NCI-H446 treated with DMSO at 0.1 percent for 48 hours (cell line): ENCODE measurements around the gene UNC119B.
"Not testable (repeated sequence)": the region's sequence is repeated elsewhere in the genome, so short reads cannot be mapped to it uniquely, and the experiment has no call there.

Source experiments
- DNase-seq: peaks from one replicate; lab custom pipeline; 2025; lab: John Stamatoyannopoulos, UW

The UNC119B gene

DNA sequence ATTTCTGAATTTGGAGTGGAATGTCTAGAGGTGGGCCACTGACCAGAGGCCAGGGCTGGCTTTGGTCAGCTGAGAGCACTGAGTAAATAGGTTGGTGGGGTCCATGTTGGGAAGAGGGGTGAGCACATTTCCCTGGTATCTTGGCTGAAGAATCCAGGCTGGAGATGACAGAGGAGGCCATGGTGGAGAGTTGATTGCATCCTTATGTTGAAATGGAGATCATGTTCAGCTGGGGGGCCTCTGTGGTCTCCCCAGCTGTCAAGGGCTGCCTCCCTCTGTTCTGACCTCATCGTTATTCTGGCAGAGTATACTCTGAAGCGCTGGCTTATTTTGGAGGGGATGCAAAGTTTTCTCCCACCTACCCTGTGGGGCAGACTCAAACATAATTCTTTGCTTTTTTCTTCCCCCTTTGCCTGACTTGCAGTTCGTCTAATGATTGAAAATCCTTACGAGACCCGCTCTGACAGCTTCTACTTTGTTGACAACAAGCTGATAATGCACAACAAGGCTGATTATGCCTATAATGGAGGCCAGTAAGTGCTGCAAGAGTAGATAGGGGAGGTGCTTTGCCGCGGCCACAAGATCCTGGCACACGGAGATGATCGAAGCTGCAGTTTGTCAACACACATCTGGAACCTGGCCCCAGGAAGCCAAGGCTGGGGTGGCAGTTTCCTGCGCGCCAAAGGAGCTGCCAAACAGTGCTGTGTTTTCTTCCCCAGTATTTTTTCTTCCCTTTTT, 9.4 kb downstream of the UNC119B start:
- DNase-seq: no peak

GRCh38 chr12:120720234-120720986, 10.2 kb downstream of the UNC119B start:
- DNase-seq: no peak

GRCh38 chr12:120720987-120721801, 10.9 kb downstream of the UNC119B start:
- no peak for DNase-seq

- no peak for DNase-seq
Measured at GRCh38 chr12:120721866-120722265, 11.6 kb downstream of the UNC119B start.

DNA sequence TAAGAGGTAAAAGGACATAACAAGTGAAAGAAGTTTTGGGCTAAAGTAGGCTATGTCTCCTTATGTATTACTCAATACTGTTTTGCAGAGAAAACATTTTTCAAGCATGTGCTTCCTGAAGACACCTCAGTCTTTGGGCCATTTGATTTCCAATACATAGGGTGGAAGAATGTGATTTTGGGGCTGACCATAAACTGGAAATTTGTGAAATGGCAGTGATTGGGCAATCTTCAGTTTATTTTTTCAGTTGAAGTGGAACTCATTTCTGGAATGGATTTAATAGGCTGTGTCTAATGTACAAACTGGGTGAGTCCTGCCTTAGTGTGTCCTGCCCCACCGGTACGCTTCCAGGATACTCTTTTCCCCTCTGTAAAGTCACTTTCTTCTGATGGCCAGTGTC, 12.5 kb downstream of the UNC119B start:
- no peak for DNase-seq

DNA sequence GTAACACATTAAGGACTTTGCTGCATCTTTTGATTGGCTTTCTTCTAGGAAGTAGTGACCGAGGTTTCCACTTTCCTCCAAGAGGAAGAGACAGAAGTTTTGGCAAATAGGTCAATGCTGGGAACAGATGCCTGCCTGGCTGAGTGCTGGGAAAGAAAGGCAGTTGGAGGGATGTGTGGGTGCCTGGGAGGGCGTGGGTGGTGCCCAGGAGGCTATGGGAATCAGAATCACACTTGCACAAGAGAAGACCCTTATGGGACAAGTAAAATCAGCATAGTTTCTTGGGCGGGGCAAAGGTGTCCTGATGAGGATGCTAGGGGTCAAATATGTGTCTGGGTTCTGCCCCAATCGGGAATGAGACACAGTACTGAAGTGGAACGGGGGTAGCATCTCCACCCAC, 14.5 kb downstream of the UNC119B start:
- no peak for DNase-seq

GRCh38 chr12:120725151-120725658, 14.9 kb downstream of the UNC119B start:
- no peak for DNase-seq

- DNase-seq: peak; percentile 49
Measured at GRCh38 chr12:120725659-120726509, 15.6 kb downstream of the UNC119B start, which contains the start of gene ACADS. TSS of gene ACADS (plus strand) at chr12:120725826. CDS start at chr12:120725886, 60 bp downstream.

DNA sequence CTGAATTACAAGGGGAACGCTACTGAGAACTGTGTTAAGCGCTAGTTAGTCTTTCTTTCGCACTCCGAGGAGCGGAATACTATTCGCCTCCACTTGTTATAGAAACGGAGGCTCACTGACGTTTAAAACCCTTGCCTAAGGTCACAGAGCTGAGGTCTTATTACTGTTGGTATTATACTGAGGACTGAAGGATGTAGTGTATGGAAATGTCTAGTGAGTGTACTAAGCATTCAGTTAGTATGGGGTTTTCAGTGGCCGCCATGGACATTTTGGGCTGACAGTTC, 16.2 kb downstream of the UNC119B start:
- DNase-seq: no peak

DNA sequence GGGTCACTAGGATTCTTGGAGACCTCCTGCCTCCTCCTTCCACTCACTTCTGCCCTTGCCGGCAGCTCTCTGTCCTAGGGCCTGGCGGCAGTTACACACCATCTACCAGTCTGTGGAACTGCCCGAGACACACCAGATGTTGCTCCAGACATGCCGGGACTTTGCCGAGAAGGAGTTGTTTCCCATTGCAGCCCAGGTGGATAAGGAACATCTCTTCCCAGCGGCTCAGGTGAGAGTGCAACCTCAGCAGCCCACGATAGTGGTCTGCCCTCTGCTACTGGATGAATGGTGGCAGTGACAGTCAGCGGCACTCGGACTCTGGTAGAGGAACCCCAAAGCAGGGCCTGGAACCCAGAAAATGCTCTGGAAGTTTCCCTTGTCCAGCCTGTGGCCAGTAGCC, 16.7 kb downstream of the UNC119B start:
- no peak for DNase-seq

GRCh38 chr12:120732198-120732597, 21.9 kb downstream of the UNC119B start:
- not testable (repeated sequence) for DNase-seq

DNA sequence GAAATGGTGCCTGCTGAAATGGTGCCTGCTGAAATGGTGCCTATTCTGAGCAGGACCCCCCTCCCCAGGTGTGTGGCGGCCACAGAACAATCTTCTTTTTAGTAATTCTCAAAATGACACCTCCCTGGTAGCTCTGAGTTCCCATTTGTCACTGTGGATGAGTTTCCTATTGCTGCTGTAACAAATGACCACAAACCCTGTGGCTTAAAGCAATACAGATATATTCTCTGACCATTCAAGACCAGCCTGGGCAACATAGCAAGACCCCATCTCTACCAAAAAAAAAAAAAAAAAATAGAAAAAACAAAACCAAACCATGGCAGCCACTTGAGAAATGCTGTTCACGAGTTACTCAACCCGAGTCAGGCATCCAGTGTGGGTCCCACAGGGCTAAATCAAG, 23.3 kb downstream of the UNC119B start:
- DNase-seq: no peak

- DNase-seq: no peak
Measured at GRCh38 chr12:120734210-120734609, 24.0 kb downstream of the UNC119B start.

DNA sequence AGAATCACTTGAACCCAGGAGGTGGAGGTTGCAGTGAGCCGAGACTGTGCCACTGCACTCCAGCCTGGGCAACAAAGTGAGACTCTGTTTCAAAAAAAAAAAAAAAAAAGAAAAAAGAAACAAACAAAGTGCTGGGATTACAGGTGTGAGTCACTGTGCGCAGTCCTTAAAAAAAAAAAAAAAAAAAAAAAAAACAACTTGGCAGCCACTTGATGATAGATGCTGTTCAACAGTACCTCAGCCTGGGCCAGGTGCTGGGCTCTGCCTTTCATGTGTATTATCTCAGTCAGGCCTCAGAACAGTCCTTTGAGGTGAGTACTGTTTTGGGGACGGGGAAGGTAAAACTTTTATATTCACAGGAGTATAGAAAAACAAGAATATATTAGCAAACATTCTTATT, 24.9 kb downstream of the UNC119B start:
- no peak for DNase-seq

GRCh38 chr12:120736404-120737331, 26.4 kb downstream of the UNC119B start:
- no peak for DNase-seq

- no peak for DNase-seq
Measured at GRCh38 chr12:120737557-120738251, 27.4 kb downstream of the UNC119B start.

- DNase-seq: no peak
Measured at GRCh38 chr12:120738252-120739030, 28.2 kb downstream of the UNC119B start.

DNA sequence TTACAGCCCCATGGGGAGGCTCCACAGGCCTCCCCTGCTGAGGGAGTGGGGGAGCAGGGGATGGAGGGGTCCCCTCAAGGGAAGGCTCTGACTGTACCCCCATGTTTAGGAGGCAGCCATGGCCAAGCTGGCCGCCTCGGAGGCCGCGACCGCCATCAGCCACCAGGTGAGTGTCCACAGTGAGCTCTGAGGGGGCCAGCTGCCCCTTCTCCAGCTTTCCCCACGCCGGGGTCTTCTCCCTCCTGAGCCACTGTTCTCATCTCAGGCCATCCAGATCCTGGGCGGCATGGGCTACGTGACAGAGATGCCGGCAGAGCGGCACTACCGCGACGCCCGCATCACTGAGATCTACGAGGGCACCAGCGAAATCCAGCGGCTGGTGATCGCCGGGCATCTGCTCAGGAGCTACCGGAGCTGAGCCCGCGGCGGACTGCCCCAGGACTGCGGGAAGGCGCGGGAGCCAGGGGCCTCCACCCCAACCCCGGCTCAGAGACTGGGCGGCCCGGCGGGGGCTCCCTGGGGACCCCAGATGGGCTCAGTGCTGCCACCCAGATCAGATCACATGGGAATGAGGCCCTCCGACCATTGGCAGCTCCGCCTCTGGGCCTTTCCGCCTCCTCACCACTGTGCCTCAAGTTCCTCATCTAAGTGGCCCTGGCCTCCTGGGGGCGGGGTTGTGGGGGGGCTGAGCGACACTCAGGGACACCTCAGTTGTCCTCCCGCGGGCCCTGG, 28.9 kb downstream of the UNC119B start:
- DNase-seq: no peak
